ENCODE data around the gene SYNCRIP. TPM values are rescaled to one million over a fixed set of nuclear protein-coding genes. Genes with fewer than 3 reads are reported as not detected.
"Not testable (repeated sequence)": the region's sequence is repeated elsewhere in the genome, so short reads cannot be mapped to it uniquely, and the experiment has no call there.

SYNCRIP gene
- total and polyA plus RNA-seq, 2 experiments from 2014 or later: 62.1 to 78.1 TPM

DNA sequence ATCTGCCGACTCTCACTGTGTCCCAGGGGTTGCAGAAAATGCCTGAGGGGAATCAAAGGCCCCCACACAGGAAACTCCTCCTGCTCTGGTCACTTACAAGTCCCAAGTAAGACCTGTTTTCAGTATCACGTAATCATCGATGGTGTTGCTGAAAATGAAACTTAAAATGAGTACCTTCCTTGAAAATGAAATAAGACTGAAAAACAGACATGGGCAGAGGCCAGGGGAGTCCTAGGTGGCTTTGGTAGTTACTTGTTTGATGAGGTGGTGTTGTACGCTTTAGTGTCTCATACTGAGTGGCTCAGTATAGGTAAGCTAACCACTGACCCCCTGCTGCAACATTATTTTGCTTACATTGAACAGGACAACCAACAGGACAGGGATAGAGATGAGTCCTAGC is 43.0 kb upstream of the SYNCRIP start:
- Histone ChIP-seq H3K36me3 (replicated peaks; ENCODE audit: insufficient read depth, low read depth) (no peaks in the 10 kb centered on the region), H4K20me1 (ENCODE audit: insufficient read depth, poor library complexity, severe bottlenecking) (no peaks in the 10 kb centered on the region), H3K4me2 (no peak overlapping the region), H3K27me3 (no peaks in the 10 kb centered on the region), H3K4me1 (ENCODE audit: insufficient read depth) (no peaks in the 10 kb centered on the region), H3K4me3 (no peak overlapping the region), H3K9me3 (ENCODE audit: low read depth) (no peaks in the 10 kb centered on the region), H3K27ac (no peak overlapping the region), H3K79me2 (no peaks in the 10 kb centered on the region), H3K9me2 (replicated peaks; ENCODE audit: insufficient read depth) (no peaks in the 10 kb centered on the region), H2AFZ (no peak overlapping the region)
- DNase-seq (ENCODE audit: low spot score): no peak
- TF ChIP-seq EZH2phosphoT487 (IDR thresholded peaks at IDR 0.05; ENCODE audit: low read depth, severe bottlenecking, unreplicated experiment): no peak
- TF ChIP-seq EZH2 (IDR thresholded peaks at IDR 0.05; ENCODE audit: borderline replicate concordance): no peak
- TF ChIP-seq, protein P1, sequence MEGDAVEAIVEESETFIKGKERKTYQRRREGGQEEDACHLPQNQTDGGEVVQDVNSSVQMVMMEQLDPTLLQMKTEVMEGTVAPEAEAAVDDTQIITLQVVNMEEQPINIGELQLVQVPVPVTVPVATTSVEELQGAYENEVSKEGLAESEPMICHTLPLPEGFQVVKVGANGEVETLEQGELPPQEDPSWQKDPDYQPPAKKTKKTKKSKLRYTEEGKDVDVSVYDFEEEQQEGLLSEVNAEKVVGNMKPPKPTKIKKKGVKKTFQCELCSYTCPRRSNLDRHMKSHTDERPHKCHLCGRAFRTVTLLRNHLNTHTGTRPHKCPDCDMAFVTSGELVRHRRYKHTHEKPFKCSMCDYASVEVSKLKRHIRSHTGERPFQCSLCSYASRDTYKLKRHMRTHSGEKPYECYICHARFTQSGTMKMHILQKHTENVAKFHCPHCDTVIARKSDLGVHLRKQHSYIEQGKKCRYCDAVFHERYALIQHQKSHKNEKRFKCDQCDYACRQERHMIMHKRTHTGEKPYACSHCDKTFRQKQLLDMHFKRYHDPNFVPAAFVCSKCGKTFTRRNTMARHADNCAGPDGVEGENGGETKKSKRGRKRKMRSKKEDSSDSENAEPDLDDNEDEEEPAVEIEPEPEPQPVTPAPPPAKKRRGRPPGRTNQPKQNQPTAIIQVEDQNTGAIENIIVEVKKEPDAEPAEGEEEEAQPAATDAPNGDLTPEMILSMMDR (IDR thresholded peaks at IDR 0.05; ENCODE audit: poor library complexity): no peak
- WGBS (ENCODE audit: low lambda C conversion rate, missing lambda C conversion rate): 88% methylated on average over 4 of the region's 4 CpGs

- H3K79me2 ChIP-seq: no peaks in the 10 kb centered on the region
- no peak for TF ChIP-seq EZH2 (IDR thresholded peaks at IDR 0.05; ENCODE audit: borderline replicate concordance)
- no peak for TF ChIP-seq EZH2phosphoT487 (IDR thresholded peaks at IDR 0.05; ENCODE audit: low read depth, severe bottlenecking, unreplicated experiment)
- TF ChIP-seq, protein P1 (IDR thresholded peaks at IDR 0.05; ENCODE audit: poor library complexity): no peak
These were observed 42.1 kb upstream of the SYNCRIP start for GRCh38 chr6:85684809-85685171.

GRCh38 chr6:85684133-85684808 is 41.6 kb upstream of the SYNCRIP start:
- Histone ChIP-seq H3K4me1 (ENCODE audit: insufficient read depth) (peaks cover 6% of the 10 kb centered on the region), H3K79me2 (no peaks in the 10 kb centered on the region), H3K9me3 (ENCODE audit: low read depth) (no peaks in the 10 kb centered on the region), H4K20me1 (ENCODE audit: insufficient read depth, poor library complexity, severe bottlenecking) (no peaks in the 10 kb centered on the region), H3K4me2 (no peak overlapping the region), H3K27me3 (no peaks in the 10 kb centered on the region), H3K4me3 (no peak overlapping the region), H3K9me2 (replicated peaks; ENCODE audit: insufficient read depth) (no peaks in the 10 kb centered on the region), H3K27ac (no peak overlapping the region), H2AFZ (no peak overlapping the region), H3K36me3 (replicated peaks; ENCODE audit: insufficient read depth, low read depth) (no peaks in the 10 kb centered on the region)
- 47% methylated on average over 2 of the region's 2 CpGs for WGBS (ENCODE audit: low lambda C conversion rate, missing lambda C conversion rate)
- TF ChIP-seq, protein P1 (IDR thresholded peaks at IDR 0.05; ENCODE audit: poor library complexity): no peak
- no peak for TF ChIP-seq EZH2phosphoT487 (IDR thresholded peaks at IDR 0.05; ENCODE audit: low read depth, severe bottlenecking, unreplicated experiment)
- no peak for DNase-seq (ENCODE audit: low spot score)

More at GRCh38 chr6:85684809-85685171, 42.1 kb upstream of the SYNCRIP start:
- WGBS (ENCODE audit: low lambda C conversion rate, missing lambda C conversion rate): 96% methylated on average over 2 of the region's 2 CpGs
- Histone ChIP-seq H3K9me2 (replicated peaks; ENCODE audit: insufficient read depth) (no peaks in the 10 kb centered on the region), H3K27me3 (no peaks in the 10 kb centered on the region), H2AFZ (no peak overlapping the region), H3K4me1 (ENCODE audit: insufficient read depth) (peaks cover under 1% of the 10 kb centered on the region), H3K4me2 (no peak overlapping the region), H4K20me1 (ENCODE audit: insufficient read depth, poor library complexity, severe bottlenecking) (no peaks in the 10 kb centered on the region), H3K36me3 (replicated peaks; ENCODE audit: insufficient read depth, low read depth) (no peaks in the 10 kb centered on the region), H3K9me3 (ENCODE audit: low read depth) (no peaks in the 10 kb centered on the region), H3K27ac (no peak overlapping the region), H3K4me3 (no peak overlapping the region)
- DNase-seq (ENCODE audit: low spot score): no peak

DNA sequence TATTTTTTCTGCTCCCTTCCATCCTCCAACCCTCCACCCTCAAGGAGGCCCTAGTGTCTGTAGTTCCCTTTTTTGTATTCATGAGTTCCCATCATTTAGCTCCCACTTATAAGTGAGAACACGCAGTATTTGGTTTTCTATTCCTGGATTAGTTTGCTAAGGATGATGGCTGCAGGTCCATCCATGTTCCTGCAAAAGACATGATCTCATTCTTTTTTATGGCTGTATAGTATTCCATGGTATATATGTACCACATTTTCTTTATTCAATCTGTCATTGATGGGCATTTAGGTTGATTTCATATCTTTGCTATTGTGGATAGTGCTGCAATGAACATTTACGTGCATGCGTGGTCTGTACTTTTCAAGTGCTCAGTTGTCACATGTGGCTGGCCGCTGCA is 39.2 kb upstream of the SYNCRIP start:
- 96% methylated on average over 4 of the region's 4 CpGs for WGBS (ENCODE audit: low lambda C conversion rate, missing lambda C conversion rate)
- not testable (repeated sequence) for H3K27ac ChIP-seq; DNase-seq (ENCODE audit: low spot score); H3K4me3 ChIP-seq; H2AFZ ChIP-seq; H3K27me3 ChIP-seq; H3K4me1 ChIP-seq (ENCODE audit: insufficient read depth); H3K9me2 ChIP-seq (replicated peaks; ENCODE audit: insufficient read depth); H3K36me3 ChIP-seq (replicated peaks; ENCODE audit: insufficient read depth, low read depth); H3K4me2 ChIP-seq; H3K9me3 ChIP-seq (ENCODE audit: low read depth)
- Histone ChIP-seq H3K79me2 (peaks cover 15% of the 10 kb centered on the region), H4K20me1 (ENCODE audit: insufficient read depth, poor library complexity, severe bottlenecking) (peaks cover 11% of the 10 kb centered on the region)
